GM12872 (cell line): ENCODE measurements around the gene PLPPR3.

Experiments used
- TF ChIP-seq, protein P1 (sequence below): IDR thresholded peaks from 3 replicates; pipeline ENCODE4 v1.5.1; 2011; ENCODE audit warnings: low read depth, mild to moderate bottlenecking, low read length, moderate library complexity; ENCODE audit not compliant: insufficient read depth

The PLPPR3 gene

DNA sequence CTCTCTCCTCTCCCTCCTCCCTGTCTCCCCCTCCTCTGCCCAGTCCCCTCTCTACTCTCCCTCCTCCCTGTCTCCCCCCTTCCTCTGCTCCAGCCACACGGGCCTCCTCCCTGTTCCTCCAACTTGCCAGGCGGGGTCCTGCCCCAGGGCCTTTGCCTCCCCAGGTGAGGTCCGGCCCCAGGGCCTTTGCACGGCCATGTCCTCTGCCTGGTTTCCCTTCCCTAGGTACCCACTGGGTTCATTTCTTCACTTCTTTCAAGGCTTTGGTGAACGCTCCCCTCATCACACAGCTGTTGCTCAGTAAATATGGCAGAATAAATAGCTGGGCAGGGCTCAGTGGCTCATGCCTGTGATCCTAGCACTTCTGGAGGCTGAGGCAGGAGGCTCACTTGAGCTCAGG lies 49.7 kb downstream of the PLPPR3 start:
- TF ChIP-seq, protein P1, sequence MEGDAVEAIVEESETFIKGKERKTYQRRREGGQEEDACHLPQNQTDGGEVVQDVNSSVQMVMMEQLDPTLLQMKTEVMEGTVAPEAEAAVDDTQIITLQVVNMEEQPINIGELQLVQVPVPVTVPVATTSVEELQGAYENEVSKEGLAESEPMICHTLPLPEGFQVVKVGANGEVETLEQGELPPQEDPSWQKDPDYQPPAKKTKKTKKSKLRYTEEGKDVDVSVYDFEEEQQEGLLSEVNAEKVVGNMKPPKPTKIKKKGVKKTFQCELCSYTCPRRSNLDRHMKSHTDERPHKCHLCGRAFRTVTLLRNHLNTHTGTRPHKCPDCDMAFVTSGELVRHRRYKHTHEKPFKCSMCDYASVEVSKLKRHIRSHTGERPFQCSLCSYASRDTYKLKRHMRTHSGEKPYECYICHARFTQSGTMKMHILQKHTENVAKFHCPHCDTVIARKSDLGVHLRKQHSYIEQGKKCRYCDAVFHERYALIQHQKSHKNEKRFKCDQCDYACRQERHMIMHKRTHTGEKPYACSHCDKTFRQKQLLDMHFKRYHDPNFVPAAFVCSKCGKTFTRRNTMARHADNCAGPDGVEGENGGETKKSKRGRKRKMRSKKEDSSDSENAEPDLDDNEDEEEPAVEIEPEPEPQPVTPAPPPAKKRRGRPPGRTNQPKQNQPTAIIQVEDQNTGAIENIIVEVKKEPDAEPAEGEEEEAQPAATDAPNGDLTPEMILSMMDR: no peak

DNA sequence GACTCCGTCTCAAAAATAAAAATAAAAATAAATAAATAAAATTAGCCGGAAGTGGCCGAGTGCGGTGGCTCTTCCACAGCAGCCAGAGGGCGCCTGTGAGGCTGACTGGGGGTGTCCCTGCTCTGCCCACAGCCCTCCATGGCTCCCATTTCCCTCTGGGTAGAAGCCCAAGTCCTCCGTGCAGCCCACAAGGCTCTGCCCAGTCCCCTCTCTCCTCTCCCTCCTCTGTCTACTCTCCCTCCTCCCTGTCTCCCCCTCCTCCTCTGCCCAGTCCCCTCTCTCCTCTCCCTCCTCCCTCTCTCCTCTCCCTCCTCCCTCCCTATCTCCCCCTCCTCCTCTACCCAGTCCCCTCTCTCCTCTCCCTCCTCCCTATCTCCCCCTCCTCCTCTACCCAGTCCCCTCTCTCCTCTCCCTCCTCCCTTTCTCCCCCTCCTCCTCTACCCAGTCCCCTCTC lies 50.4 kb downstream of the PLPPR3 start:
- TF ChIP-seq, protein P1: peak; percentile 67

DNA sequence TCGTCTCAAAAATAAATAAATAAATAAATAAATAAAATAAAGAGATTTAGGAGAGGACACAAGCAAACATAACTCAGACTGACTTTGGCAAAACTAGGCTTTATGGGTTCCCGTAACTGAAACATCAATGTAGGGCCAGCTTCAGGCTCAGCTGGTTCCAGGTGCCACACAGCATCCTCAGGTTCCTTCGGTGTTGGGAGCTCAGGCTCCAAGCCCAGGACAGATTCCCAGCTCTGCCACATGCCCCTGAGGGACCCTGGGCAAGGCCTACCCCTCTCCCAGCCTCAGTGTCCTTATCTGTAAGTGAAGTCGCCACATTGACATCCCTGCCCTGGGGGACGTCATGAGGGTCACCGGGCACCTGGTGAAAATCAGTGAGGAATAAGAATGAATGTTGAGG lies 52.1 kb downstream of the PLPPR3 start:
- TF ChIP-seq, protein P1: no peak

DNA sequence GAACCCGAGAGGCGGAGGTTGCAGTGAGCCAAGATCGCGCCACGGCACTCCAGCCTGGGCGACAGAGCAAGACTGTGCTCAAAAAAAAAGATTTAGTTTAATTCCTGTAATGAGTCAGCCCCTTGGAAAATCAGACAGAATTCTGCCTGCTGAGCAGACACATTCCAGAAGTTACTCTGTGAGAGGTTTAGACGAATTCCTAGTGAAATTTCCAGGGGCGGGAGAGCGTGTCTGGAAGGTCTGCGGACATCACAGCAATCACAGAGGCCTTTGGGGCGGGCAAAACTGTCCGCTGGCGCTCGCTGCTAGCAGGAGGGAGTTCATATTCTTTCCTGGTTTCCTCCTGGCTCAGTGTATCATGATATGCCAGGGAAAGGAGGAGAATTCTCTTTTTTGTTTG lies 53.3 kb downstream of the PLPPR3 start:
- TF ChIP-seq, protein P1: no peak

DNA sequence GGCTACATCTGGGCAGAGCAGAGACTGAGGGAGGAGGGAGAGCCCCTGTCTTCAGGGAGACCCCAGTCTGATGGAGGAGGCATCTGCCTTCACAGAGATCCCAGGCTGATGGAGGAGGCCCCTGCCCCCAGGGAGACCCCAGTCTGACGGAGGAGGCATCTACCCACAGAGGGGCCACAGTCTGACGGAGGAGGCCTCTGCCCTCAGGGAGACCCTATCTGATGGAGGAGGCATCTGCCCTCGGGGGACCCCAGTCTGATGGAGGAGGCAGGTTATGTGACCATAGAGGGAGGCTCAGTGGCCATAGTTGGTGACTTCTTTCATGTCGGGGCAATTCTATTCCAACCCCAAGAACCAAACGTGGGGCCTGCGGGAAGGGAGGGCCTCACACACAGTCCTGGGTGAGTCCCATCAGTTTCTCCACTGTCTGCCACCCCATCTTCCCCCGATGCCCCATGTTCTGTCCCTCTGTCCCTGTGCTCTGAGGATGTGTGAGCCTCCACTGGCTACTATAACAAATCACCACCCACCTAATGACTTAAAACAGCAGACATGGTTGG lies 56.5 kb downstream of the PLPPR3 start:
- TF ChIP-seq, protein P1: no peak

DNA sequence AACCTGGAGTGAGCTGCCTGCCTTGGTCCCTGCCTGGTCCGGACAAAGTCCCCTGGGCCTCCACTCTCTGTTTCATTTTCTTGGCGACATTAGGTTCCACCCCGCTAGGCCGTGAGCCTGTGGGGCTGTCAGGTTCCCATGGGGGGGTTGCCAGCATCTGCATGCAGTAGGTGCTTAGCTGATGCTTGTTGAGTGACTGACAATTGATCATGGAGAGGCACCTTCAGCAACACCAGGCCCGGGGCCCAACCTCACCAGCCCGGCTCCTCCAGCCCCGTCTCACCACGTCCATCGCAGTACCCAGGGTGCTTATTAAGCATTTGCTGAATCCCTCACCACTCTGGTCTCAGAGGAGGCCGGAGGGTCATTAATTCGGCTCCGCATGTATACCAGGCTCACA lies 57.5 kb downstream of the PLPPR3 start:
- TF ChIP-seq, protein P1: no peak

DNA sequence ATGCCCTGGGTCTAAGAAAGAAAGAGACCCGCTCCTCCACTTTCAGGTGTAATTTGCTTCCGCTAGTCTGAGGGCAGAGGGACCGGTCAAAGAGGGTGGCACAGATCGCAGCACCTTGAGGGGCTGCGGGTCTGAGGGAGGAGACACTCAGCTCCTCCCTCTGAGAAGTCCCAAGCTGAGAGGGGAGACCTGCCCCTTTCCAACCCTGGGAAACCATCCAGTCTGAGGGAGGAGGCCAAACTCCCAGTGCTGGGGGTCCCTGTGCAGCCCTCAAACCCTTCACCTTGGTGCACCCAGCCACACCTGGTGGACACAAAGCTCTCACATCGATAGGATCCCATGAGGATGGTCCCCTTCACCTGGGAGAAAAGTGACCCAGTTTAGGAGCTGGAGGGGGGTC lies 57.9 kb downstream of the PLPPR3 start:
- TF ChIP-seq, protein P1: no peak
